Measurements from ENCODE around the gene OSER1.
A peak's percentile ranks its signal among the peaks of the same experiment; 100 is the strongest.

The OSER1 gene

GRCh38 chr20:44171775-44172571 is 38.6 kb downstream of the OSER1 start:
- DNase-seq (ENCODE audit: low read depth), result no peak
- TF ChIP-seq CTCF (conservative IDR thresholded peaks at IDR 0.05; ENCODE audit: low read depth, low read length), result no peak

GRCh38 chr20:44170816-44171410 is 39.7 kb downstream of the OSER1 start:
- no peak overlapping the region for H3K4me3 ChIP-seq (ENCODE audit: low read depth, low read length)
- no peak for TF ChIP-seq CTCF (conservative IDR thresholded peaks at IDR 0.05; ENCODE audit: low read depth, low read length)
- DNase-seq (ENCODE audit: low read depth), result no peak

More at GRCh38 chr20:44171775-44172571, 38.6 kb downstream of the OSER1 start:
- no peak overlapping the region for H3K4me3 ChIP-seq (ENCODE audit: low read depth, low read length)

- no peak for TF ChIP-seq CTCF (conservative IDR thresholded peaks at IDR 0.05; ENCODE audit: low read depth, low read length)
- DNase-seq (ENCODE audit: low read depth), result no peak
- H3K4me3 ChIP-seq (ENCODE audit: low read depth, low read length), result no peak overlapping the region
Observed at GRCh38 chr20:44167736-44168135, 42.8 kb downstream of the OSER1 start.

- H3K4me3 ChIP-seq (ENCODE audit: low read depth, low read length), result no peak overlapping the region
- no peak for TF ChIP-seq CTCF (conservative IDR thresholded peaks at IDR 0.05; ENCODE audit: low read depth, low read length)
- peak; percentile 18 for DNase-seq (ENCODE audit: low read depth)
Observed at GRCh38 chr20:44166477-44166876, 44.1 kb downstream of the OSER1 start.

- H3K4me3 ChIP-seq (ENCODE audit: low read depth, low read length), result no peak overlapping the region
- peak; percentile 10 for DNase-seq (ENCODE audit: low read depth)
- TF ChIP-seq CTCF (conservative IDR thresholded peaks at IDR 0.05; ENCODE audit: low read depth, low read length), result no peak
Observed at GRCh38 chr20:44166008-44166407, 44.6 kb downstream of the OSER1 start.

GRCh38 chr20:44160133-44160532 is 50.4 kb downstream of the OSER1 start:
- no peak for DNase-seq (ENCODE audit: low read depth)
- no peak for TF ChIP-seq CTCF (conservative IDR thresholded peaks at IDR 0.05; ENCODE audit: low read depth, low read length)
- no peak overlapping the region for H3K4me3 ChIP-seq (ENCODE audit: low read depth, low read length)

- no peak for DNase-seq (ENCODE audit: low read depth)
- no peak for TF ChIP-seq CTCF (conservative IDR thresholded peaks at IDR 0.05; ENCODE audit: low read depth, low read length)
- H3K4me3 ChIP-seq (ENCODE audit: low read depth, low read length), result no peak overlapping the region
Observed at GRCh38 chr20:44159711-44160110, 50.9 kb downstream of the OSER1 start.

Measured in choroid plexus epithelial cell (primary cell).